ENCODE results near the gene RASL11A. TPM values are rescaled to one million over a fixed set of nuclear protein-coding genes. Genes with fewer than 3 reads are reported as not detected.

RASL11A gene
- total RNA-seq, 2 donors from 2014 or later: 0.95 to 1.1 TPM

DNA sequence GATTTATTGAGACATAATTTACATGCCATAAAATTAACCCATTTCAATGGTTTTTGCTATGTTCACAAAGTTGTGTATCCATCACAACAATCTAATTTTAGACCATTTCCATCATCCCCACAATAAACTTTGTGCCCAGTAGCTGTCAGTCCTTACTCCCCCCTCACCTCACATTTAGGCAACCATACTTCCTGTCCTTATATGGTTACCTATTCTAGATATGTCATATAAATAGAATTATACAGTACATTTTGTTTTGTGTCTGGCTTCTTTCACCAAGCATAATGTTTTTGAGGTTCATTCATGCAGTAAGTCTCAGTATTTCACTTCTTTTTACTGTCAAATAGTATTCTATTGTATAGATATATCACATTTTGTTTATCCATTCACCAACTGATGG, 42.5 kb upstream of the RASL11A start:
- no peaks in the 10 kb centered on the region for H3K4me1 ChIP-seq (ENCODE audit: control insufficient read depth, insufficient read depth, low read length)
- Mint-ChIP-seq H3K4me1 (no peaks in the 10 kb centered on the region), H3K27ac (no peak overlapping the region), H3K27me3 (ENCODE audit: insufficient read depth) (peaks cover 4% of the 10 kb centered on the region), H3K9me3 (peaks cover 24% of the 10 kb centered on the region), H3K36me3 (ENCODE audit: low read depth) (no peaks in the 10 kb centered on the region), H3K4me3 (no peak overlapping the region)
- TF ChIP-seq, protein P1, sequence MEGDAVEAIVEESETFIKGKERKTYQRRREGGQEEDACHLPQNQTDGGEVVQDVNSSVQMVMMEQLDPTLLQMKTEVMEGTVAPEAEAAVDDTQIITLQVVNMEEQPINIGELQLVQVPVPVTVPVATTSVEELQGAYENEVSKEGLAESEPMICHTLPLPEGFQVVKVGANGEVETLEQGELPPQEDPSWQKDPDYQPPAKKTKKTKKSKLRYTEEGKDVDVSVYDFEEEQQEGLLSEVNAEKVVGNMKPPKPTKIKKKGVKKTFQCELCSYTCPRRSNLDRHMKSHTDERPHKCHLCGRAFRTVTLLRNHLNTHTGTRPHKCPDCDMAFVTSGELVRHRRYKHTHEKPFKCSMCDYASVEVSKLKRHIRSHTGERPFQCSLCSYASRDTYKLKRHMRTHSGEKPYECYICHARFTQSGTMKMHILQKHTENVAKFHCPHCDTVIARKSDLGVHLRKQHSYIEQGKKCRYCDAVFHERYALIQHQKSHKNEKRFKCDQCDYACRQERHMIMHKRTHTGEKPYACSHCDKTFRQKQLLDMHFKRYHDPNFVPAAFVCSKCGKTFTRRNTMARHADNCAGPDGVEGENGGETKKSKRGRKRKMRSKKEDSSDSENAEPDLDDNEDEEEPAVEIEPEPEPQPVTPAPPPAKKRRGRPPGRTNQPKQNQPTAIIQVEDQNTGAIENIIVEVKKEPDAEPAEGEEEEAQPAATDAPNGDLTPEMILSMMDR (conservative IDR thresholded peaks at IDR 0.05): no peak
- DNase-seq: no peak
- H3K36me3 ChIP-seq (ENCODE audit: control insufficient read depth, insufficient read depth, low read length): no peaks in the 10 kb centered on the region
- no peak overlapping the region for H3K27ac ChIP-seq (ENCODE audit: low read depth, low read length)
- H3K9ac ChIP-seq (ENCODE audit: extremely low read depth, low read length, poor library complexity, severe bottlenecking): no peak overlapping the region
- H3K27me3 ChIP-seq (ENCODE audit: control insufficient read depth, insufficient read depth, low read length, poor library complexity, severe bottlenecking): no peaks in the 10 kb centered on the region
- peaks cover 11% of the 10 kb centered on the region for H3K9me3 ChIP-seq (ENCODE audit: control insufficient read depth, low read length)
- H3K4me3 ChIP-seq (ENCODE audit: low read length): no peak overlapping the region

DNA sequence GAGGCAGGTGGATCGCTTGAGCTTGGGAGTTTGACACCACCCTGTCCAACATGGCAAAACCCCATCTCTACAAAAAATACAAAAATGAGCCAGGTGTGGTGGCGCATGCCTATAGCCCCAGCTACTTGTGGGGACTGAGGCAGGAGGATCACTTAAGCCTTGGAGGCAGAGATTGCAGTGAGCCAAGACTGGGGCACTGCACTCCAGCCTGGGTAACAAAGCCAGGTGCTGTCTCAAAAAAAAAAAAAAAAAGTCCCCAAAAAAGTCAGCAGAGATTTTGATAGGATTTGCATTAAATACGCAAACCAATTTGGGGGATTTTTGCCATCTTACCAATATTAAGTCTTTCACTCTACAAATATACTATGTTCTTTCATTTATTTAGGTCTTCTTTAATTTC, 41.0 kb upstream of the RASL11A start:
- Mint-ChIP-seq H3K4me3 (no peak overlapping the region), H3K36me3 (ENCODE audit: low read depth) (no peaks in the 10 kb centered on the region), H3K4me1 (no peaks in the 10 kb centered on the region), H3K27me3 (ENCODE audit: insufficient read depth) (peaks cover 2% of the 10 kb centered on the region), H3K9me3 (peaks cover 16% of the 10 kb centered on the region), H3K27ac (no peak overlapping the region)
- TF ChIP-seq, protein P1 (conservative IDR thresholded peaks at IDR 0.05): no peak
- no peaks in the 10 kb centered on the region for H3K9me3 ChIP-seq (ENCODE audit: control insufficient read depth, low read length)
- no peak overlapping the region for H3K4me3 ChIP-seq (ENCODE audit: low read length)
- H3K27me3 ChIP-seq (ENCODE audit: control insufficient read depth, insufficient read depth, low read length, poor library complexity, severe bottlenecking): no peaks in the 10 kb centered on the region
- DNase-seq: no peak
- H3K36me3 ChIP-seq (ENCODE audit: control insufficient read depth, insufficient read depth, low read length): no peaks in the 10 kb centered on the region
- no peak overlapping the region for H3K9ac ChIP-seq (ENCODE audit: extremely low read depth, low read length, poor library complexity, severe bottlenecking)
- H3K27ac ChIP-seq (ENCODE audit: low read depth, low read length): no peak overlapping the region
- no peaks in the 10 kb centered on the region for H3K4me1 ChIP-seq (ENCODE audit: control insufficient read depth, insufficient read depth, low read length)
- 97 to 100% methylated on average over 1 to 3 of the region's 3 CpGs for WGBS, 2 experiments (ENCODE audit: insufficient coverage in 1 of 2, insufficient read length in 1 of 2)

GRCh38 chr13:27233964-27234363, 36.7 kb upstream of the RASL11A start:
- H3K36me3 ChIP-seq (ENCODE audit: control insufficient read depth, insufficient read depth, low read length): no peaks in the 10 kb centered on the region
- Mint-ChIP-seq H3K4me3 (no peak overlapping the region), H3K27ac (no peak overlapping the region), H3K36me3 (ENCODE audit: low read depth) (no peaks in the 10 kb centered on the region), H3K4me1 (no peaks in the 10 kb centered on the region), H3K27me3 (ENCODE audit: insufficient read depth) (no peaks in the 10 kb centered on the region), H3K9me3 (peaks cover 8% of the 10 kb centered on the region)
- no peaks in the 10 kb centered on the region for H3K9me3 ChIP-seq (ENCODE audit: control insufficient read depth, low read length)
- H3K4me3 ChIP-seq (ENCODE audit: low read length): no peak overlapping the region
- H3K4me1 ChIP-seq (ENCODE audit: control insufficient read depth, insufficient read depth, low read length): no peaks in the 10 kb centered on the region
- WGBS, 2 experiments (ENCODE audit: insufficient coverage in 1 of 2, insufficient read length in 1 of 2): 90 to 100% methylated on average over 2 to 5 of the region's 5 CpGs
- no peak for DNase-seq
- no peak overlapping the region for H3K9ac ChIP-seq (ENCODE audit: extremely low read depth, low read length, poor library complexity, severe bottlenecking)
- H3K27ac ChIP-seq (ENCODE audit: low read depth, low read length): no peak overlapping the region
- H3K27me3 ChIP-seq (ENCODE audit: control insufficient read depth, insufficient read depth, low read length, poor library complexity, severe bottlenecking): no peaks in the 10 kb centered on the region
- TF ChIP-seq, protein P1 (conservative IDR thresholded peaks at IDR 0.05): no peak

Measured in endodermal cell (in vitro differentiated cells).